GM12875 (cell line): ENCODE measurements around the gene MAPK1.
"Not testable (repeated sequence)": the region's sequence is repeated elsewhere in the genome, so short reads cannot be mapped to it uniquely, and the experiment has no call there.

Source experiments
- H3K4me3 ChIP-seq: one replicate; pipeline ENCODE4 v1.5.1; 2011; ENCODE audit warnings: low read depth, low read length, control low read depth
- TF ChIP-seq, protein P1 (sequence below): IDR thresholded peaks from 2 replicates; pipeline ENCODE4 v1.5.1; 2011; ENCODE audit warnings: low read depth, mild to moderate bottlenecking, control low read depth, inconsistent platforms, low read length, moderate library complexity, borderline replicate concordance; ENCODE audit not compliant: insufficient read depth

The MAPK1 gene

DNA sequence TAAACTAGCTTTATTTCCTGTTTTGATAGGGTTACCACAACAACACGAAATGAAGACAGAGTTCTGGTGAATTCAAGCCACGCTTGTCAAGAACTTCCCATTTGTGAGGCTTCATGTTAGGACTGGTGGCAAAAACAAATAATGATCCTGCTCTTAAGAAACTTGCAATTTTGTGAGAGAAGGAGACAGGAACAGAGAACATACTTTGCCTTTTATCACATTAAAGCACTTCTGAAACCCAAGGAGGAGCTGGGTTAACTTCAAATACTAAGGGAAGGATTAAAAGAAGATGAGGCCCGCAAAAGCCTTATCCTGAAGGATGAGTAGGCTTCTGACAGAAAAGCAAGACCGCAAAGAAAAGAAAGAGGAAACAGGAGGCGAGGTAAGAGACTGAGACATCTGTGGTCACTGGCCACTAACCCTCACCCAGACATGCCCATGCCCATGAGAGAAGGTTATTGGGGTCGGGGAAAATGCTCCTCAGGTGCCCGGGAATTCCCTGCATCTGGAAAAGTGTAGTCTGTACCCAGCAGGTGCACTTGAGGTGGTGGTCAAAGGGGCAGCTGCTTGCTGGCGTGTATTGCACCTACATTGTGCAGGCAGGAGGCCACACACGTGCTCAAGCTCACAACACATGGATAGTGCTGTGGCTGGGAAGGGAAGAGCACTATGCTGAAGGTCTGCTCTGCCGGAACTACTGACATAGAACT is 50.5 kb downstream of the MAPK1 start:
- TF ChIP-seq, protein P1, sequence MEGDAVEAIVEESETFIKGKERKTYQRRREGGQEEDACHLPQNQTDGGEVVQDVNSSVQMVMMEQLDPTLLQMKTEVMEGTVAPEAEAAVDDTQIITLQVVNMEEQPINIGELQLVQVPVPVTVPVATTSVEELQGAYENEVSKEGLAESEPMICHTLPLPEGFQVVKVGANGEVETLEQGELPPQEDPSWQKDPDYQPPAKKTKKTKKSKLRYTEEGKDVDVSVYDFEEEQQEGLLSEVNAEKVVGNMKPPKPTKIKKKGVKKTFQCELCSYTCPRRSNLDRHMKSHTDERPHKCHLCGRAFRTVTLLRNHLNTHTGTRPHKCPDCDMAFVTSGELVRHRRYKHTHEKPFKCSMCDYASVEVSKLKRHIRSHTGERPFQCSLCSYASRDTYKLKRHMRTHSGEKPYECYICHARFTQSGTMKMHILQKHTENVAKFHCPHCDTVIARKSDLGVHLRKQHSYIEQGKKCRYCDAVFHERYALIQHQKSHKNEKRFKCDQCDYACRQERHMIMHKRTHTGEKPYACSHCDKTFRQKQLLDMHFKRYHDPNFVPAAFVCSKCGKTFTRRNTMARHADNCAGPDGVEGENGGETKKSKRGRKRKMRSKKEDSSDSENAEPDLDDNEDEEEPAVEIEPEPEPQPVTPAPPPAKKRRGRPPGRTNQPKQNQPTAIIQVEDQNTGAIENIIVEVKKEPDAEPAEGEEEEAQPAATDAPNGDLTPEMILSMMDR: no peak
- H3K4me3 ChIP-seq: no peak overlapping the region

DNA sequence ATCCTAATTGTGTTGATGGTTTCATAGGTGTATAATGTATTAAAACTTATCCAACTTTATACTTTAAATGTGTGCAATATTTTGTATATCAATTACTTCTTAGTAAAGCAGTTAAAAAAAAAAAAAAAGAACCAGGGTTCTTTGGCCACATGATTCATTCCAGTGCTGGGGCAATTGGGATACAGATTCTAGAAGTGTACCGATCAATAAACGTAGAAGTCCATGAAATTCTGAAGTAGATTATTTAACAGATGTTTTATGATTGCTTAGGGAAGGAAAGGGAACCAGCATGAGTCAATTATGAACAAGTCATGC is 51.0 kb downstream of the MAPK1 start:
- no peak overlapping the region for H3K4me3 ChIP-seq

DNA sequence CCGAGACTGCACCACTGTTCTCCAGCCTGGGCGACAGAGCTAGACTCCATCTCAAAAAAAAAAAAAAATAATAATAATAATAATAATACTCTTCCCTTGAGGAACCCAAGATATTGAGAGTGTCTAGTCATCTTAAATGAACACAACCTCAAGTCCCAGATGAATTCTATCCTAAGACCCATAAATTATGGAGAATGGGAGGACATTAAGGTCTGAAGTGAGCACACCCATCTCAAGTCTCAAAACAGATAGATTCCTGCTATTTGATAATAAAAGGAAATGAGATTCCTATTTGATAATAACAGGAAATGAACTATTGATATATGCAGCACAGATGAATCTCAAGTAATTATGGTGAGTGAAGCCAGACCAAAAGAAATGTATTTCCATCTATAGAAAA is 51.5 kb downstream of the MAPK1 start:
- no peak overlapping the region for H3K4me3 ChIP-seq
- TF ChIP-seq, protein P1: no peak

More for the DNA sequence above, 51.0 kb downstream of the MAPK1 start:
- TF ChIP-seq, protein P1: no peak

DNA sequence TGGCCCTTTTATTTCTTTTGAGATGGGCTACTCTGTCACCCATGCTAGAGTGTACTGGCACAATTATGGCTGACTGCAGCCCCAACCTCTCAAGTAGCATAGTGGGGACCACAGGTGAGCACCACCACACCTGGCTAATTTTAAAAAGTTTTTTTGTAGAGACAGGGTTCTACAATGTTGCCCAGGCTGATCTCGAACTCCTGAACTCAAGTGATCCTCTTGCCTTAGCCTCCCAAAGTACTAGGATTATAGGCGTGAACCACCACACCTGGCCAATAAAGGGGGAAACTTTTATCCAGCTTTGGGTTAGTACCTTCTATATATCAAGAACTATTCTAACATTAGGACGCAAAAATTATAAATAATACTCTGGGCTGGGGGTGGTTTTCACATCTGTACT is 52.1 kb downstream of the MAPK1 start:
- no peak overlapping the region for H3K4me3 ChIP-seq
- TF ChIP-seq, protein P1: no peak

DNA sequence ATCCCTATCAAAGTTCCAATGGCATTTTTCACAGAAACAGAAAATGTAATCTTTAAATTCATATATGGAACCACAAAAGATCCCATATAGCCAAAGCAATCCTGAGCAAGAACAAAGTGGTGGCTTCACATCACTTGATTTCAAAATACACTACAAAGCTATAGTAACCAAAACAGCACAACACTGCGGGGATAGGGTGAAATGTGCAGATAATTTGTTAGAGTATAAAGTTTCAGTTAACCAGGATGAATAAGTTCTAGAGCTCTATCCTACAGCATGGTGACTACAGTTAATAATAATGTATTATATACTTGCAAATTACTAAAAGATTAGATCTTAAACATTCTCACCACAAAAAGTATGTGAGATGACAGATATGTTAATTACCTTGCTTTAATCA is 55.5 kb downstream of the MAPK1 start:
- TF ChIP-seq, protein P1: no peak
- H3K4me3 ChIP-seq: no peak overlapping the region

DNA sequence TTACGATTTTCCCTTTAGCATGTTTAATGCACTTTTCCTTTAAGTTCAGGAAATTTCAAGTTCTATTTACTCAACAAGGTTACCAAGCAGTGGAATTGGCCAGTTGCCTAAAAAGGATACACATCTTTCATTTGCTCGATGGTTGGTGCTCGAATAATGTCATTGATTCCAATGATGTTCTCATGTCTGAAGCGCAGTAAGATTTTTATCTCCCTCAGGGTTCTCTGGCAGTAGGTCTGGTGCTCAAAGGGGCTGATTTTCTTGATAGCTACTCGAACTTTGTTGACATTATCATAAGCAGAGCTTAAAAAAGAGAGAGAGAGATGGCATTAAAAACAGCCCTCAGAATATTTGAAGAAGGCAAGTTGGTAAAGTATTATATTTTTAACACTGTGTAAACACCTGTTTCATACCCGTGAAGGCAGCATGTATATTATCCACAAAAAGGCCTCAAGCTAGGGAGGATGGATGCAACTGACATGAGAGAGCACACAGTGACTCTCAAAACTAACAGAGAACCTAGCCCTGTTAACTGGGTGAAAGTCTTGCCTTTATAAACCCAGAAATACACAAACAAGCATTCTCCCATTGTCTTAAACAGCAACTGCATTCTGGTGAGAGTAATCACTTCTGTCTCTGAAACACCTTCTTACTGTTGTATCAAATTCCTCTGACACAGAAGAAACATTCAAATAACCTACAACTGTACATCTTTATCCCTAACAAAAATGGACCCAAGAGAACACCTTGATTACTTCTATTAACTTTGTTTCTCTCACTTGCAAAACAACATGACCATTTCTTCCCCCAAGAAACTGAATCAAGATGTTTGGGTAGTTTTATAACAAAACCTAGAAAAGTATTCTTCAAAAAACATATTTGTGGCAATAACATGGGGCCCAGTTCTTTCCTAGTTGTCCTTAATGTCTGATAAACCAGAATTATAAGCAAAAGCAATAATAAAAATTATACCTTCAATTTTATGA is 59.6 kb downstream of the MAPK1 start:
- TF ChIP-seq, protein P1: no peak
- H3K4me3 ChIP-seq: no peak overlapping the region

DNA sequence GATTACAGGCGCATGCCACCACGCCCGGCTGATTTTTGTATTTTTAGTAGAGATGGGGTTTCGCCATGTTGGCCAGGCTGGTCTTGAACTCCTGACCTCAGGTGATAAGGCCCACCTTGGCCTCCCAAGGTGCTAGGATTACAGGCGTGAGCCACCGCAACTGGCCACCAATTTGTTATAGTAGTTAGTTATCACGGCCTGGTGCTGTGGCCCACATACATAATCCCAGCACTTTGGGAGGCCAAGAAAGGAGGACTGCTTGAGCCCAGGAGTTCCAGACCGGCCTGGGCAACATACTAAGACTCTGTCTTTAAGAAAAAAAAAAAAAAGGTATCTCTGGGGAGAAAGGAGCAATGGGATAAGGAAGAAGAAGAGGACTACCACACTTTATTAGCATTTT is 62.1 kb downstream of the MAPK1 start:
- not testable (repeated sequence) for H3K4me3 ChIP-seq
